Endothelial cell of umbilical vein (primary cell): ENCODE results near the gene ESPNL. TPM values are rescaled to one million over a fixed set of nuclear protein-coding genes. Genes with fewer than 3 reads are reported as not detected.

Experiments used
- BruUV-seq: library from RNA; stranded (reverse); fragments of 400-500 nt; replicated peaks from 2 replicates; lab custom pipeline; 2021; lab: Mats Ljungman, UMichigan
- CTCF ChIA-PET: fragments of 300-600, 350-600 bp; sonication (Branson Sonifier 250); formaldehyde crosslinking; loops from one replicate; lab custom pipeline; 2021; ENCODE audit warnings: antibody characterized with exemption, inconsistent platforms; lab: Charles Lee
- POLR2A ChIA-PET: fragments of 300-600, 350-600 bp; sonication (Branson Sonifier 250); formaldehyde crosslinking; loops from one replicate; lab custom pipeline; 2021; ENCODE audit warnings: antibody characterized with exemption, inconsistent platforms; lab: Charles Lee
- DNase-seq: peaks from one replicate; pipeline ENCODE4 v3.0.0-alpha.2; 2011; ENCODE audit warnings: low read depth, low spot score
- FAIRE-seq: peaks from 2 replicates; lab custom pipeline; 2011; peaks lifted over from hg19 to GRCh38; lab: Jason Lieb, UNC
- H2AFZ ChIP-seq: 2 replicates; pipeline ENCODE4 v1.6.0; 2012; ENCODE audit warnings: low read depth, low read length, control low read depth, inconsistent platforms
- H3K27ac ChIP-seq: 2 replicates; pipeline ENCODE4 v1.5.1; 2011; ENCODE audit warnings: low read depth, mild to moderate bottlenecking, control low read depth, low read length, moderate library complexity; ENCODE audit not compliant: insufficient read depth
- H3K27me3 ChIP-seq, 2 experiments: 2 replicates each; pipeline versions ENCODE4 v1.6.0 to v1.6.1; 2011; ENCODE audit warnings: low read length in 2 of 2, mixed read lengths in 1 of 2; ENCODE audit not compliant: control insufficient read depth in 2 of 2, insufficient read depth in 2 of 2
- H3K36me3 ChIP-seq, 2 experiments: 2 replicates in 1 of 2; 3 replicates in 1 of 2; pipeline ENCODE4 v1.5.1; 2011; ENCODE audit warnings: low read length in 2 of 2, mild to moderate bottlenecking in 1 of 2, moderate library complexity in 1 of 2; ENCODE audit not compliant: control insufficient read depth in 2 of 2, insufficient read depth in 2 of 2; ENCODE audit errors: extremely low read depth in 1 of 2
- H3K4me1 ChIP-seq: 3 replicates; pipeline ENCODE4 v1.5.1; 2011; ENCODE audit warnings: mild to moderate bottlenecking, low read length; ENCODE audit not compliant: control insufficient read depth, insufficient read depth; ENCODE audit errors: extremely low read depth
- H3K4me2 ChIP-seq: 2 replicates; pipeline ENCODE4 v1.6.1; 2011; ENCODE audit warnings: low read length, control low read depth, mixed read lengths; ENCODE audit not compliant: insufficient read depth
- H3K4me3 ChIP-seq, 3 experiments: fragments of 200-600 bp in 1 of 3; sonication (generic), shearing (Covaris generic) in 1 of 3; replicated peaks in 1 of 3; 2 replicates each; pipeline ENCODE4 v1.5.1; 2011 to 2016; ENCODE audit warnings: control low read depth in 3 of 3, low read length in 3 of 3, mild to moderate bottlenecking in 2 of 3, inconsistent platforms in 1 of 3, low read depth in 1 of 3, moderate library complexity in 1 of 3; ENCODE audit not compliant: insufficient read depth in 1 of 3
- H3K79me2 ChIP-seq: 2 replicates; pipeline ENCODE4 v1.6.0; 2012; ENCODE audit warnings: low read length, inconsistent platforms; ENCODE audit not compliant: control insufficient read depth, insufficient read depth
- H3K9ac ChIP-seq: replicated peaks from 2 replicates; pipeline ENCODE3; 2011; ENCODE audit warnings: low read length, control low read depth; ENCODE audit not compliant: insufficient read depth; ENCODE audit errors: extremely low read depth
- H3K9me1 ChIP-seq: replicated peaks from 3 replicates; pipeline ENCODE4 v1.6.0; 2011; ENCODE audit warnings: mild to moderate bottlenecking, low read length; ENCODE audit not compliant: control insufficient read depth, insufficient read depth; ENCODE audit errors: extremely low read depth
- H3K9me3 ChIP-seq: replicated peaks from 2 replicates; pipeline ENCODE4 v1.5.1; 2012; ENCODE audit warnings: low read length, inconsistent platforms; ENCODE audit not compliant: control insufficient read depth, insufficient read depth
- H4K20me1 ChIP-seq: replicated peaks from 2 replicates; pipeline ENCODE3; 2011; ENCODE audit warnings: mild to moderate bottlenecking, low read length; ENCODE audit not compliant: control insufficient read depth, insufficient read depth; ENCODE audit errors: extremely low read depth
- CTCF ChIP-seq, 2 donors: IDR thresholded peaks; 1 replicate in 1 of 2; 2 replicates in 1 of 2; pipeline ENCODE4 v1.5.1; 2011; ENCODE audit warnings: low read length in 2 of 2, mild to moderate bottlenecking in 2 of 2, moderate library complexity in 2 of 2, control low read depth in 1 of 2, inconsistent platforms in 1 of 2, low read depth in 1 of 2; ENCODE audit not compliant: insufficient read depth in 1 of 2; ENCODE audit errors: extremely low read depth in 1 of 2
- EZH2 ChIP-seq: IDR thresholded peaks from 2 replicates; pipeline ENCODE4 v1.6.1; 2012; ENCODE audit warnings: borderline replicate concordance, low read depth, mild to moderate bottlenecking, moderate library complexity, low read length, inconsistent platforms; ENCODE audit not compliant: severe bottlenecking
- FOS ChIP-seq: IDR thresholded peaks from 2 replicates; pipeline ENCODE4 v1.6.1; 2011; ENCODE audit warnings: mild to moderate bottlenecking, low read length, moderate library complexity, borderline replicate concordance; ENCODE audit not compliant: insufficient read depth
- GATA2 ChIP-seq: IDR thresholded peaks from 2 replicates; pipeline ENCODE4 v1.7.0; 2011; ENCODE audit warnings: low read depth, mild to moderate bottlenecking, moderate library complexity, mixed read lengths, low read length; ENCODE audit not compliant: insufficient read length, insufficient read depth
- JUN ChIP-seq: IDR thresholded peaks from 2 replicates; pipeline ENCODE4 v1.6.1; 2011; ENCODE audit warnings: borderline replicate concordance, low read depth; ENCODE audit not compliant: insufficient read length, insufficient read depth
- MAX ChIP-seq: IDR thresholded peaks from 2 replicates; pipeline ENCODE4 v1.6.1; 2011; ENCODE audit not compliant: insufficient read depth, insufficient read length
- MYC ChIP-seq: IDR thresholded peaks from one replicate; pipeline ENCODE4 v1.6.1; 2011; ENCODE audit warnings: mild to moderate bottlenecking, low read depth, low read length
- POLR2A ChIP-seq: IDR thresholded peaks from 2 replicates; pipeline ENCODE4 v1.6.1; 2012; ENCODE audit warnings: low read depth, mild to moderate bottlenecking, control low read depth, low read length
- POLR2AphosphoS5 ChIP-seq: IDR thresholded peaks from 2 replicates; pipeline ENCODE4 v1.6.1; 2012; ENCODE audit warnings: low read depth, mild to moderate bottlenecking, control low read depth, low read length, moderate library complexity; ENCODE audit not compliant: insufficient read depth
- dilution Hi-C: fragments of 300-500 bp; cut with MboI; formaldehyde crosslinking; loops from one replicate; pipeline ENCODE4 v1.15.0; 2019; ENCODE audit warnings: low sequenced_read_pairs; ENCODE audit not compliant: extremely low pct_ligation_motif_present
- intact Hi-C: fragments of 100-400 bp; cut with micrococcal nuclease; formaldehyde crosslinking; loops from one replicate; pipeline ENCODE4 v1.10.0; 2022
- polyA plus RNA-seq, 4 experiments: library from polyadenylated mRNA; depleted of rRNA in 3 of 4; stranded (reverse) in 3 of 4; unstranded in 1 of 4; fragments of >200 nt; gene quantifications; 2 replicates each; pipeline versions ENCODE4 v1.2.1 to v1.2.3, GENCODE V29; 2011 to 2012; ENCODE audit warnings: missing spikeins in 1 of 4
- total RNA-seq: library from RNA; stranded (reverse); gene quantifications from 2 replicates; pipeline ENCODE4 v1.2.3, GENCODE V29; 2021

The ESPNL gene
- total and polyA plus RNA-seq, 2 donors (not counting 3 experiments of a cell fraction or from before 2014, with no cell fraction given): not detected

GRCh38 chr2:238103465-238104225 lies 3.5 kb downstream of the ESPNL start:
- no peaks in the 10 kb centered on the region for H3K36me3 ChIP-seq
- no peaks in the 10 kb centered on the region for H4K20me1 ChIP-seq
- H3K9me1 ChIP-seq: no peaks in the 10 kb centered on the region
- H3K27me3 ChIP-seq: no peaks in the 10 kb centered on the region
- no peak overlapping the region for H2AFZ ChIP-seq
- TF ChIP-seq MYC: no peak
- no peak for TF ChIP-seq EZH2
- DNase-seq: no peak
- H3K9ac ChIP-seq: no peak overlapping the region
- BruUV-seq: no TSS peak
- ChIA-PET CTCF (no interaction called here), POLR2A (no interaction called here)
- no peak overlapping the region for H3K27ac ChIP-seq
- FAIRE-seq: no peak
- H3K4me1 ChIP-seq: no peaks in the 10 kb centered on the region
- intact Hi-C loops: loop anchor here (10.0 kb wide), 1 partner anchor 179 kb away; no protein-coding TSS in a partner anchor
- no peak overlapping the region for H3K4me2 ChIP-seq
- no peaks in the 10 kb centered on the region for H3K9me3 ChIP-seq
- dilution Hi-C loops: no loop called here
- no peaks in the 10 kb centered on the region for H3K79me2 ChIP-seq
- H3K4me3 ChIP-seq: no peak overlapping the region

GRCh38 chr2:238104226-238104690 lies 4.1 kb downstream of the ESPNL start:
- H3K27me3 ChIP-seq: no peaks in the 10 kb centered on the region
- POLR2A ChIA-PET: no interaction called here
- no peak for DNase-seq
- dilution Hi-C loops: no loop called here
- FAIRE-seq: no peak
- H3K9ac ChIP-seq: no peak overlapping the region
- H4K20me1 ChIP-seq: no peaks in the 10 kb centered on the region
- H3K36me3 ChIP-seq: no peaks in the 10 kb centered on the region
- TF ChIP-seq GATA2: no peak
- no peak for TF ChIP-seq EZH2
- no peak for TF ChIP-seq POLR2A
- no peak for TF ChIP-seq CTCF (IDR thresholded peaks at IDR 0.05; ENCODE audit: extremely low read depth in 1 of 2, insufficient read depth in 1 of 2, low read depth in 1 of 2, low read length in 2 of 2)
- TF ChIP-seq FOS: no peak
- no peak for TF ChIP-seq POLR2AphosphoS5
- no peak for TF ChIP-seq MAX
- TF ChIP-seq JUN: no peak
- no peak for TF ChIP-seq MYC
- H3K9me1 ChIP-seq: no peaks in the 10 kb centered on the region
- no peak overlapping the region for H3K4me3 ChIP-seq
- H3K79me2 ChIP-seq: no peaks in the 10 kb centered on the region
- no peak overlapping the region for H3K27ac ChIP-seq
- no TSS peak for BruUV-seq
- intact Hi-C loops: loop anchor here (10.0 kb wide), 1 partner anchor 179 kb away; no protein-coding TSS in a partner anchor
- H3K4me1 ChIP-seq: no peaks in the 10 kb centered on the region
- H2AFZ ChIP-seq: no peak overlapping the region
- H3K9me3 ChIP-seq: no peaks in the 10 kb centered on the region
- CTCF ChIA-PET: no interaction called here
- no peak overlapping the region for H3K4me2 ChIP-seq
